ENCODE data around the gene UBA1. TPM values are rescaled to one million over a fixed set of nuclear protein-coding genes. Genes with fewer than 3 reads are reported as not detected.

The UBA1 gene
- total RNA-seq, 4 donors from 2014 or later, result 125 to 218 (median 147) TPM

DNA sequence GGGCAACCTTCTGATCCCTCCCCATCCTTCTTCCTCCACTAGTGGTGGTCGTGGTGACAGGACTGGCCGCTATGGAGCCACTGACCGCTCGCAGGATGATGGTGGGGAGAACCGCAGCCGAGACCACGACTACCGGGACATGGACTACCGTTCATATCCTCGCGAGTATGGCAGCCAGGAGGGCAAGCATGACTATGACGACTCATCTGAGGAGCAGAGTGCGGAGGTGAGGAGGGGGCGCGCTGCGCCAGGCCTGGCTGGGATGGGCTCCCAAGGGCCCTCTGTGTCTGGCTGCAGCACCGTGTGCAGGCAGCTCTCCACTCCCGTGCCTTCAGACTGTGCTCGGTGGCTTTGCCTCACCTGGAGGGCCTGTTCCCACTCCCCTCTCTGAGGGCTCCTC is 24.4 kb upstream of the UBA1 start:
- H3K27me3 ChIP-seq, result no peaks in the 10 kb centered on the region
- peaks cover 9 to 54% (median 47%) of the 10 kb centered on the region in 4 donors for H3K36me3 ChIP-seq
- intact Hi-C loops (cut with DNase I), result no loop called here
- no peaks in the 10 kb centered on the region for H3K9me3 ChIP-seq
- no peak overlapping the region for H3K27ac ChIP-seq (replicated peaks in 1 of 4)
- no peak overlapping the region for H3K4me3 ChIP-seq
- WGBS, result 93% methylated on average over 17 of the region's 19 CpGs
- TF ChIP-seq EP300 (IDR thresholded peaks at IDR 0.05) (no peak), POLR2AphosphoS5 (IDR thresholded peaks at IDR 0.05) (no peak), CTCF (IDR thresholded peaks at IDR 0.05) (no peak), POLR2A (IDR thresholded peaks at IDR 0.05; ENCODE audit: low read depth) (no peak)
- peaks cover 6 to 13% (median 10%) of the 10 kb centered on the region in 4 donors for H3K4me1 ChIP-seq
- DNase-seq (ENCODE audit: extremely low spot score), result no peak

DNA sequence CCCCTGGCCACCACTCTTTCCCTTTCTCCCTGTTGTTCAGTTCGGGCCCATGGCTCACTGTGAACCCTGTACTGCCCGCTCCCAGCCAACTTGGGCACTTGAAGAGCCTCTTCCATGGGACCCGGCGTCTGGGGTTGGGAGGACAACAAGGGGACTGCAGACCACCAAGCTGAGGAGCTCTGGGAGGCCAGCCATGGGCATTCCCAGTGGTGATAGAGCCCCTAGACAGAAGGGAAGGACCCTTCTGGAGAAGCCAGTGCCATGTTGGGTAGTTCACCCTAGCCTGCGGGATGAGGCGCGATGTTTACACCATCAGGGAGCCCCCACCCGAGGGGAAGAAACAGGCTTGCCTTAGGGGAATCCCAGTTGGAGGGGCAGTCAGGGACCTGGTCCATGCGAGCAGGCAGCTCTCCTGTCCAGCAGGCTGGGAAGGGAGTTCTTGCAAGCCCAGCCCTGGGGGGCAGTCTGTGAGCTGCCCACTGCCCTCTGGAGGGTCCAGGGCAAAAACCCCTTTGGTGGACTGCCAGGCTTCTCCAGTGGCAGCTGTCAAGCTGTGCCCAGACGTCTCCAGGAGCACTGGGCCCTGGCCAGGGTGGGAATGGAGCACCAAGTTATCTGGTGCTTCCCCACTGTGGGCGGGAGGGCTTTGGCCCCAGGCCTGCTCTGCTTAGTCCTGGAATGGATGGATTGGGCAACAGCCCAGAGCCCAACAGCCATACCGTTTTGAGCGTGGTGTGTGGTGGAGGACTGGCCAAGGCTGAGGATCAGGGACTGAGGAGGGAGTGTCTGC is 23.7 kb upstream of the UBA1 start:
- WGBS, result 64% methylated on average over 10 of the region's 13 CpGs
- peaks cover 9 to 61% (median 53%) of the 10 kb centered on the region in 4 donors for H3K36me3 ChIP-seq

GRCh38 chrX:47170861-47171692 is 22.6 kb upstream of the UBA1 start:
- peaks cover 6 to 13% (median 10%) of the 10 kb centered on the region in 4 donors for H3K4me1 ChIP-seq
- H3K27me3 ChIP-seq, result no peaks in the 10 kb centered on the region
- WGBS, result 84% methylated on average over 26 of the region's 34 CpGs
- no peak overlapping the region for H3K4me3 ChIP-seq
- H3K36me3 ChIP-seq, result peaks cover 9 to 72% (median 65%) of the 10 kb centered on the region in 4 donors
- no peak for DNase-seq (ENCODE audit: extremely low spot score)
- no peak for TF ChIP-seq EP300 (IDR thresholded peaks at IDR 0.05)
- H3K27ac ChIP-seq (replicated peaks in 1 of 4), result no peak overlapping the region
- no peaks in the 10 kb centered on the region for H3K9me3 ChIP-seq
- intact Hi-C loops (cut with DNase I), result no loop called here

More for the DNA sequence above, 23.7 kb upstream of the UBA1 start:
- Histone ChIP-seq H3K4me1 (peaks cover 6 to 13% (median 10%) of the 10 kb centered on the region in 4 donors), H3K27me3 (no peaks in the 10 kb centered on the region), H3K27ac (replicated peaks in 1 of 4) (no peak overlapping the region), H3K4me3 (no peak overlapping the region), H3K9me3 (no peaks in the 10 kb centered on the region)
- TF ChIP-seq CTCF (IDR thresholded peaks at IDR 0.05), result no peak
- no peak for TF ChIP-seq EP300 (IDR thresholded peaks at IDR 0.05)
- no peak for TF ChIP-seq POLR2AphosphoS5 (IDR thresholded peaks at IDR 0.05)
- no peak for TF ChIP-seq POLR2A (IDR thresholded peaks at IDR 0.05; ENCODE audit: low read depth)
- intact Hi-C loops (cut with DNase I), result no loop called here
- DNase-seq (ENCODE audit: extremely low spot score), result no peak

GRCh38 chrX:47171996-47172395 is 21.6 kb upstream of the UBA1 start:
- H3K9me3 ChIP-seq, result no peaks in the 10 kb centered on the region
- no peak for DNase-seq (ENCODE audit: extremely low spot score)
- WGBS, result 81% methylated on average over 2 of the region's 2 CpGs
- H3K4me3 ChIP-seq, result no peak overlapping the region
- H3K4me1 ChIP-seq, result peaks cover 6 to 13% (median 10%) of the 10 kb centered on the region in 4 donors
- no peak overlapping the region for H3K27ac ChIP-seq (replicated peaks in 1 of 4)
- peaks cover 13 to 81% (median 73%) of the 10 kb centered on the region in 4 donors for H3K36me3 ChIP-seq
- TF ChIP-seq POLR2AphosphoS5 (IDR thresholded peaks at IDR 0.05), result no peak
- no peak for TF ChIP-seq CTCF (IDR thresholded peaks at IDR 0.05)
- TF ChIP-seq EP300 (IDR thresholded peaks at IDR 0.05), result no peak
- TF ChIP-seq POLR2A (IDR thresholded peaks at IDR 0.05; ENCODE audit: low read depth), result no peak
- intact Hi-C loops (cut with DNase I), result no loop called here
- no peaks in the 10 kb centered on the region for H3K27me3 ChIP-seq

DNA sequence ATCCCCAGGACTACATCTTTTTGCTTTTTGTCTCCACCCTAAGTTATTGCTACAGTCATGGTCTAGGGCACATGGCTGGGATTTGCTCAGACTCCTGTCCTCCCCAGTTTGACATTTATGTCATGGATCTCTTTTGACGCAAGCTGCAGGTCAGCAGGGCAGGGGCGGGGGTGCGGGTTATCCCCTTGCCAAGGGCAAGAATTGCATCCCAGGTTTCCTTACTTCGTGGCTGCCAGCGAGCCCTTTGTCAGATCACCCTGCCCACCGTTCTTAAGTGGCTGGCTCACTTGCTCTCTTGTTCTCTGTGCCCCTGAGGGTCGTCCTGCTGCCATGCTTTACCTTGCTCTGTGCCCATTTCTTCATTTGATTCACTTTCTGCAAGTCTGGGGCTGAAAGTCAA is 21.1 kb upstream of the UBA1 start:
- no peak for DNase-seq (ENCODE audit: extremely low spot score)
- Histone ChIP-seq H3K4me3 (no peak overlapping the region), H3K9me3 (no peaks in the 10 kb centered on the region), H3K27ac (replicated peaks in 1 of 4) (no peak overlapping the region), H3K36me3 (peaks cover 13 to 87% (median 78%) of the 10 kb centered on the region in 4 donors), H3K27me3 (no peaks in the 10 kb centered on the region), H3K4me1 (peaks cover 6 to 13% (median 10%) of the 10 kb centered on the region in 4 donors)
- WGBS, result 83% methylated on average over 7 of the region's 7 CpGs
- intact Hi-C loops (cut with DNase I), result no loop called here
- TF ChIP-seq EP300 (IDR thresholded peaks at IDR 0.05), result no peak
- TF ChIP-seq POLR2A (IDR thresholded peaks at IDR 0.05; ENCODE audit: low read depth), result no peak
- no peak for TF ChIP-seq CTCF (IDR thresholded peaks at IDR 0.05)
- TF ChIP-seq POLR2AphosphoS5 (IDR thresholded peaks at IDR 0.05), result no peak

Measured in esophagus muscularis mucosa (tissue), 4 donors.